ENCODE results near the gene C9orf85. TPM values are rescaled to one million over a fixed set of nuclear protein-coding genes. Genes with fewer than 3 reads are reported as not detected.

The C9orf85 gene
- total RNA-seq = 13.0 and 18.4 TPM in 2 replicates

GRCh38 chr9:71911061-71911907 lies at the start of gene C9orf85, which contains the start of gene ABHD17B:
TSS of gene C9orf85 (plus strand) at chr9:71911639. CDS start at chr9:71911735, 96 bp downstream.
TSS of gene ABHD17B (minus strand) at chr9:71911193. CDS start at chr9:71875080, 36,113 bp downstream.

Other genes starting within 250 kb of the C9orf85 start
- 120 and 167 TPM in 2 replicates for gene CEMIP2, start 143.1 kb upstream of the C9orf85 start, total RNA-seq
- 33.3 and 47.5 TPM in 2 replicates for gene ABHD17B, start 446 bp upstream of the C9orf85 start, total RNA-seq
- gene C9orf57, start 149.0 kb downstream of the C9orf85 start, total RNA-seq = not detected in 2 replicates
- not detected in 2 replicates for gene GDA, start 237.8 kb downstream of the C9orf85 start, total RNA-seq

Data from smooth muscle cell of the umbilical artery (primary cell).